OCI-LY7 (cell line): ENCODE results near the gene NEDD8.

Experiments
- CTCF ChIP-seq: fragments of 200-600 bp; sonication (generic); conservative IDR thresholded peaks from 2 replicates; pipeline ENCODE4 v1.5.1; 2014; ENCODE audit warnings: mild to moderate bottlenecking, antibody characterized with exemption, low read length, moderate library complexity, mixed read lengths
- EZH2phosphoT487 ChIP-seq: fragments of 200-600 bp; sonication (generic); IDR thresholded peaks from 2 replicates; pipeline ENCODE4 v1.6.1; 2018; ENCODE audit warnings: low read depth, borderline replicate concordance, mild to moderate bottlenecking, mixed run types, antibody characterized with exemption, low read length, moderate library complexity, mixed read lengths

DNA sequence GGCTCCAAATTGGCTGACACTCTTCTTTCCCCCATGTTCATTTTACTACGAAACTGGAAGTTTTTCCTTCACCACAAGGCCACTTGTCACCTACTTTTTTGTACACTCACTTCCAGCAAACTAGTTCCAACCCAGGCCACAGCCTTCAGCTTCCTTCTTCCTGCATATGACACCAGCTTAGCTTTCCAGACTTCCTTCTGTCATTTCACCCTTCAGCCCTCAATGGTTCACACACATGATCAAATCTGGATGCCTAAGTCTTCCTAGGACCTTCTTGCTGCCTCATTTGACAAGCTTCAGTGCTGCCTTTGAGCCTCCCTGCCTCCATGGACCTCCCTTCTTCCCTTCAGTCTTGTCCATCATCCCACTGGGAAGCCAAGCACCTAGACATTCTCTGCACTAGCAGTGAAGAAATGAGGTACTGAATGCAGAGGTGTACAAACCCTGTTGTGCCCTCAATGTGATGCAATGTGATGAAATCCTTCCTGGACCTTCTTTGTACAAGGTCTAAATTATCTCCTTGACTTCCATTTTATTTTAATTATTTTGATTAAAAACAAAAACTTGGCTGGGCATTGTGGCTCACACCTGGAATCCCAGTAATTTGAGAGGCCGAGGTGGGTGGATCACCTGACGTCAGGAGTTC is 64.6 kb downstream of the NEDD8 start:
- TF ChIP-seq CTCF (no peak), EZH2phosphoT487 (no peak)
